HG02852 (cell line): Measurements from ENCODE around the gene IMMP2L.

Source experiments
- ATAC-seq: cut with Tn5 transposase; IDR thresholded peaks from one replicate; pipeline ENCODE4 v1.9.1; 2021; ENCODE audit warnings: mild to moderate bottlenecking, moderate library complexity; ENCODE audit not compliant: unreplicated experiment

Gene IMMP2L

DNA sequence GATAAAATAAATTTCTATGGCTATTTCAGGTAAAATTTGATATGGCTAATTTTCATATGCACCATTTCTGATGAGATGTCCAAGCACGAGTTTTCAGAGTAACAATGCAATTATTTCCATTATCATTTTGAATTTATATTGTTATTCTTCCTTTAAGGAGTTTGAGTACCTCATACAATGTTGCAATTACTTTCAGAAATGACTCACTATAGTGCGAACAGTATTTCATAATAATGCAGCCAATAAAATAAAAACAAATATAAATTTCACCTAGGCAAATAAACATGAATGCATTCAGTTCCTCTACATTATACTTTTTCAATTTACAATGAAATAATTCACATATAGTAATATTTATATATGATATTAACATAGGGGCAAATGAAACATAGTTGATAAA is 550.1 kb downstream of the IMMP2L start:
- ATAC-seq: no peak

DNA sequence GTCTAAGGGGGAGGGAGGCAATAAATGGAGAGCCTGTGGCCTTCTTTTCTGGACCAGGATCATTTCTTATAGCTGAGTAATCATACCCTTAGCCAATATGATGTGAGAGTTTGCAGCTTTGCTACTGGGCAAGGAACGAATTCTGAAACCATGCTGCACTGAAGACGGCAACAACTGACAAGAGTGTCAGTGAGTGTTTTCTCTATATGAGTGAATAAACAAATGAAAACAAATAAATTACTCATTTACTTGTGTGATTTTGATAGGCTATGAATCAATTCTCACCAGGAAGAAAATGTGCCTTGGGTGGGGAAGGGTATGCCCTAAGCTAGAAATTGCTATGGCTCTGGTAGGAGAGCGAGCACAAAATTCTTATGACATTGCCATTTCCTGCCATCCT is 550.8 kb downstream of the IMMP2L start:
- no peak for ATAC-seq

DNA sequence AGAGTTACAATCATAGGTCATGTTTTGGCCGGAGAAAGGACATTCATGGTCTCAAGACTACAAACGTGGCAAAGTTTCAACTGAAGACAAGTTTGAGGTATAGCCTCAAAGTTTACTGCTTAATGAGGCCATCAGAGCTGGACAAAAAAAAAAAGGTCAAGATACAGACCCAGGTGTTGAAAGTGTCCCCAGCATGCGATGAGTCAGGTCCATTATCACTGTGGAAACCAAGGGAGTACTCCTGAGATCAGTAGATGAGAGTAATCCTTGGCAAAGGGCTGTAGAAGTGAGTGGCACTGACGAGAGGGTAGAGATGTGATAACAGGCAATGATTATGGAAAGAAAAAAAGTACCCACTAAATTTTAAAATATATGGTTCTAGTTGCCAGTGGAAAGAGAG is 551.5 kb downstream of the IMMP2L start:
- ATAC-seq: no peak

DNA sequence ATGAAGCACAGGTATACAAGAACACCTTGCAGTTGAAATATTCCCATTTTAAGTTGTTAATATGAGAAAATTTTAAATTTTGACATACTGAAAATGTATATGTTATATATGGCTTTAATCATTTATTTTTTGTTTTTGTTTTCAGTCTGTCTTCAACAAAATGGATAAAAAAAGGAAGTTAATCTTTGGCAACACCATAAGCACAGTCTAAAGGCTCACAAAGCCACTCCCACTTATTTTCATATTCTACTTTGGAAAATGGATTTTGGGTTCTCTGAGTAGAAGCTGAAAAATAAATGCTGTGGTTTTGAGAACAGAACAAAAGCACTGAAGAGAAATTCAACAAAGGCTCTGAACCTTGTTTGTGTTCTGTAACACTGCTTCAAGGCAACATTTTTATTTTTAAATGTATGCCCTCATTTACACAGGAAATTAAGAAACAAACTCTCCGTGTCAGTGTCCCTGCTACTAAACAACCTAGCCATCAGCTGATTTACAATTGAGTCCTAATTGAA is 552.7 kb downstream of the IMMP2L start:
- ATAC-seq: no peak

DNA sequence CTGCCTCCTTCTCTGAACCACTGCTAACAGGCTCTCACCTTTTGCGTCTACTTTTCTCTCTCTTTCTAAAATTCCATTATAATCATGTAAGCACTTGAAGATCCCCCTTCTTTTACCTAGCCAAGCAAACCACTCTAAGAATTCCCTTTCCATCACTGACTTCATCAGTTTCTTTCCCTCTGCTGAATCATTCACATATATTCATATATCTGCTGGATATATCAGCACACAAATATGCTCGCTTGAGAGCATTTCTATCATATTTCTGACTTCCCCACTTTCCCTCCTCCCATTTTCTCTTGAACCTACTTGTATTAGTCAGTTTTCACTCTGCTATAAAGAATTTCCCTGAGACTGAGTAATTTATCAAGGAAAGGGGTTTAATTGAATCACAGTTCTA is 555.6 kb downstream of the IMMP2L start:
- ATAC-seq: no peak

DNA sequence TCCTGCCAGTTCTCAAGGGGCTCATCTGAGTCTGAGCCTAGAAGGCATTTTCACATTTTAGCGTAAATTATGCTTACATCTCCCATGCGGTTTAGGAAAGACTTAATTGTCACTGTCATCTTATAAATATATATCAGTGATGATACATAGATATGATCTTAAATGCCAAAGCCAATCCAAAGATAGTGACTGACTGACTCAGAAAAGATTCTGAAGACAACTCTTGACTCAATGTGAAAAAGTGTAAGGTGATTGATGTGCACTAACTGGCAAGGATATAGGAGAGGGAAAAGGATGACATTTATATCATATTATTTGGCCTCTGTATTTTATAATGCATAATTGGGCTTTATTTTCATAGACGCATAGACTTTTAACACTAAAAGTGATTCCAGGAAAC is 556.3 kb downstream of the IMMP2L start:
- ATAC-seq: no peak

DNA sequence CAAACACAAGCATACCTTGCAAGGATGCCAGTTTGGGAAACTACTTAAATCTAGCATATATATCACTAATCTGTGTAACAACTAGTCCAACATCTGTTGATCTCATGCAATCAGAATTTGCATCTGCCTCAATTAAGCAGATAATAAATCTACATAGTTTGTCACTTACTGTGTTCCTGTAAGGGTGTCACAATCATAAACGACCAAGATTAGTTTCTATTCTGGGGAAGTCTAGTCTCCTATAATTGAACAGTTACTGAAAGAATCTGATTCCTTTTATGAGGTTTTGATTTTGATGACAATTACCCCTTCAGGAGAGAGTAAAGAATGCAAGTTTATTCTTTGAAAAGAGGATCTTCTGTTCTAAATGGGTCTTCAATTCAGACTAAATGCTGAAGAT is 556.8 kb downstream of the IMMP2L start:
- ATAC-seq: no peak

DNA sequence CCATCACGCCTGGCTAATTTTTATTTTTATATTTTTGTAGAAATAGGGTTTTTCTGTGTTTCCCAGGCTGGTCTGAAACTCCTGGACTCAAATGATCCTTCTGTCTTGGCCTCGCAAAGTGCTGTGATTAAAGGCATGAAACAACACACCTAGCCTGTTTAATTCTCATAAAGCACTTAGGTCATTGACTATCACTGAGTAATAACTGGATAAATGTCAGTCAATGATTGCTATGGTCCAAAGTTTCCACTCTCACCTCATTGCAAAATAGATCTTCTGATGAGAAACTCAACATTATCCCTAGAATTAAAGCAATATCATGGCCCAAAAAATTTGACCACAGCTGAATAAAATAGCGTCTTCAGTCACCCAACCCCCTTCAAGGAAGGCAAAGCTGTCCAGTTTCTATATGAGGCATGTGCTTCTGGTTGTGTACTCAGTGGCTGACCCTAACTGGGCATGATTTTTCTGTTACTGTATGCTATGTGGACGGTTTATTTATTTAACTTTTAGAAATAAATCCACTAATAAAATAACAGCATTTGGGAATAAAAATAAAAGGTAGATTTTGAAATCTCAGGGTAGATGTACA is 557.9 kb downstream of the IMMP2L start:
- ATAC-seq: no peak

DNA sequence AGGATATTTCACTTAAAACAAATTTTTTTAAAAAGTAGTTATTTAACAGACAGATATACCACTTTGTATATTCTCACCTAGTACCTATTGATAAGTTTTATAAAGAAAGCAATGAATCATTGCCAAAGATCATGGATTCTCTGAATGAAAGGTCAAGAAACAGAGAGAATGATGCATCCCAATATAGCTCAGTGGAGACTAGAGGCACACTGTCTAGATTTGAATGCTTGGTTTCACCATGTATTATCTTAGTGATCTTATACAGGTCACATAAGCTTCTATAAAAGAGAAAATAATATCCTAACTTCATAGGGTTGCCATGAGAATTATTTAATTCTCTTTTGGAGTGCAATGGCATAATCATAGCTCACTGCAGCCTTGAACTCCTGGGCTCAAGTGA is 558.4 kb downstream of the IMMP2L start:
- ATAC-seq: no peak

DNA sequence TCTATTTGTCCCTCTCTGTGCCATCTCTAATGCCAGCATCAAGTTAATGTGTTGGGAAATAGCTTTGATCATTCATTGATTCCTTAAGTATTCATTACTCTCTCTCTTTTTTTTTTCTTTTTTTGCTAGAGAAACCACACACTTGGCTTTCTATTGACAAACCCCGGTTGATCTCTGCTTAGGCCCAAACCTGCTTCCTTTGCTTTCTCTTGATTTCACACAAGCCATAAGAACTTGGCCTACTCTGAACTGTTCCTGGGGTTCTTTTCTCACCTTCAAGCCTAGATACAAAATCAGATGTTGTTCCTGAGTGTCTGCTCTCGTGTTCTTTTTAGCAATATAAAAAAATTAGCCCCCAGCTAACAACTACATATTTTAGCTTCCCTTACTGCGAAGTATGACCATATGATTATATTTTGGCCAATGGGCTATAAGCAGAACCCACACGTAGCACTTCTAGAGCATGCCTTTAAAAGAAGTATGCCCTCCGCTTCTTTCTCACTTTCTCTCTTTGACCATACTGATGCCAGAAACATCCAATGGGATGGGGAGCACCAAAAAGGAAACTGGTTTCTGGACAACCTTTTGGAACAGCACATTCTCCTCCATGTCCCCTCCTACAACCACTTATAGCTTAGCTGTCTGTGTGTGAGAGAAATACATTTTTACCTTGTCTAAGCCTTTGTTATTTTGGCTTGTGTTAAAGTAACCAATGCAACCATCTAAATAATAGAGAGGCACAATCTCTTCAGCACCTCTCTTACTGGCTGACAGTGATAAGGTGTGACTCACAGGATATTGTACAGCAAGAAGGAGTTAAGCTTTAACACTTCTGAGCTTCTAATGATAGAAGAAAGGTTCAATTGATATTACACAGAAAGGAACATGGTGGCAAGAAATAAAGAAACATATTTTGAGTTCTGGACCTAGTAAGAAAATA is 568.0 kb downstream of the IMMP2L start:
- ATAC-seq: no peak

DNA sequence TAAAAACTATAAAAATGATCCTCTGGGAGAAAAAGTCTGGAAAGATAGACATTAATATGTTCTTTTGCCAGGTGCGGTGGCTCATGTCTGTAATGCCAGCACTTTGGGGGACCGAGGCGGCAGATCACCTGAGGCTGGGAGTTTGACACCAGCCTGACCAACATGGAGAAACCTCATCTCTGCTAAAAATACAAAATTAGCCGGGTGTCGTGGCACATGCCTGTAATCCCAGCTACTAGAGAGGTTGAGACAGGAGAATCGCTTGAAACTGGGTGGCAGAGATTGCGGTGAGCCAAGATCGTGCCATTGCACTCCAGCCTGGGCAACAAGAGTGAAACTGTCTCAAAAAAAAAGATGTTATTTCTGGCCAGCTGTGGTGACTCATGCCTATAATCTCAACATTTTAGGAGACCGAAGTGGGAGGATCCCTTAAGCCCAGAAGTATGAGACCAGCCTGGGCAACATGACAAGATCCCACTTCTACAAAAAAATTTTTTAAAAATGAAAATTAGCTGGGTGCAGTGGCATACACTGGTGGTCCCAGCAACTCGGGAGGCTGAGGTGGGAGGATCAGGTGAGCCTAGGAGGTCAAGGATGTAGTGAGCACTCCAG is 573.3 kb downstream of the IMMP2L start:
- no peak for ATAC-seq

DNA sequence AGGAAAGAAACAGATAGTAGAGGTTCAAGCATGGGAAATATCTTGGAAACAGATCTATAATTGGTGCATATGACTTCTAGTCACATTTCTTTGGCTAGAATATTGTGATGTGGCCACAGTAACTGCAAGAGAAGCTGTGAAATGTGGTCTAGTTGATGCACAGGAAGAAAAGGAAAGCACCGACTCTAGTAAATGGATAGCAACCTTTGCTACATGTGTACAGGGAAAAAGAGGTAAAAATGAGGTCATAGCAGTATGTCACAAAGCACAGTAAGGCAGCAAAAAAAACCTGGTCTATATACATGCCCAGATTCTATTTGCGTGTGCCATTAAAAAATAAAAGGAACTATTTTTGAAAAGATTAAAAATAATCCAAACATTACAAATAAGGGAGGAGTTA is 573.9 kb downstream of the IMMP2L start:
- no peak for ATAC-seq

DNA sequence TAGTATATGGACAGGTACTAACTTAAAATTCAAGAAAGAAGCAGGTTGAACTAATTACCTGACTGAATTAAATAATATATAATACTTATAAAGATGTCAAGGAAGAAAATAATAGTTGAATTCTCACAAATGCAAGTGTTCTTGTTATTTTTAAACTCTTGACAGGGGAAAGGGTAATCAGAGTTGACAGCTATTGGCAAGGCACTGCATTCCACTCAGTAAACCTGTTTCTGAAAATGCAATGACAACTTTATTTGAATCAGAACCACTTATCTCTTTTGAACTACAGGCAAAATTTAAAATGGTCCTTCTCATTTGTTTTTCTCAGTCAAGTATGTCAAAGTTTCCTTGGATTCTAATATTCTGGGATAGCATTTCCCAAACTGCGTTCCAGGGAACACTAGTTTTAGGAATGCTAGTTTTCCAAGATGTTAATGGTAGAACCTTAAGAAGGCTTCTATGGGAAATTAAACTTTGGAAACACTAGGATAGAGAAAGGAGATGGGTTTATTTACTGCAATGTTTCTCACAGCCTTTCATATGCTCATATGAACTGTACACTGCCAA is 575.1 kb downstream of the IMMP2L start:
- no peak for ATAC-seq

DNA sequence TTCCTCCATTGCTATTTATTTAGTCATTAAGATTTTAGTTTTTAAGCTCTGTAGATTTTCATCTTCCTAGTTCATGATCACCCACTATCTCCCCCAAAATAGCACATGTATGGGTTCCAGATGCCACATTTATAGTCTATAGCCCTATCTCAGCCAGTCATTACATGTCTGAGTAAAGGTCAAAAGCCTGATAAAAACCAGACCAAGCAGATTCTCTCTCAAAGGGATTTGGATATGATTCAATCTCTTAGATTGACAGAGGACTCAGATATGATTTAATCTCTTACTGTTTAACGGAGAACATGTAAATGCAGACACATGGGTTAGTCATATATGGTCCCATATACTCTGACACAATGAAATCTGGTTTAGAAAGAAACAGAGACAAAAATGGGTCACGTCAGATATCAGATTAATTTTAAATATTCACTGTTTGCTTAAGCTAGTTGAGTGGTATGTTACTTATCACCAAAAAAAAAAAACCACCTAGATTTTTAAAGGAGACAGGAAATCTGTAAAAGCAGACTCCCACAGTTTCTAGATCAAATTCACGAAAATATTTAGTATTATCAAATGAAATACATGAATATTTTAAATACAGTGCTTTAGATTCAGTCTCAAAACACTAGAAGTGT is 578.4 kb downstream of the IMMP2L start:
- ATAC-seq: no peak

DNA sequence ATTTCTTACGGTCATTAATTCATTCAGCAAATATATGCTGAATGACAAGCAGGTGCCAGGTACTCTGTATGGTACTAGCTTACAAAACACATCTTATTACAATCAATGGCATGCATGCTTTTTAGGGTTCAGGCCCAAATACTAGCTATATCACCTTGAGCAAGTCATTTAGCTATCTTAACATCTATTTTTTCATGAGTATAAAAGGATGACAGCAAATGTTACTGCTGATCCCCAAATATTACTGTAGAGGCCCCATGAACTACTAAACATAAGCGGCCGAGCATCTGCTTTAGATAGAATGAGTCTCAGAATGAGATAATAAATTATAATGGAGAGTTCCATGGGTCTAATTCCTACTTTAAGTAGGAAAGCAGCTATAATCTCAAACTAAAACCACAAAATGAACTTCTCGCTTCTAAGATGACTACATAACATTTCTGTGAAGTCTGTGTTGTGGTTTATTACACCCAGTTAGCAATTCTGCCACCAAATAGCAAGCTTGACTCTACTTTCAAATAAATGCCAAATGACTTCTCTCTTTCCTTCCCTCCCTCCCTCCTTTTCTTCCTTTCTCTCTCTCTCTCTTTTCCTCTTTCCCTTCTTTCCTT is 585.1 kb downstream of the IMMP2L start:
- no peak for ATAC-seq

DNA sequence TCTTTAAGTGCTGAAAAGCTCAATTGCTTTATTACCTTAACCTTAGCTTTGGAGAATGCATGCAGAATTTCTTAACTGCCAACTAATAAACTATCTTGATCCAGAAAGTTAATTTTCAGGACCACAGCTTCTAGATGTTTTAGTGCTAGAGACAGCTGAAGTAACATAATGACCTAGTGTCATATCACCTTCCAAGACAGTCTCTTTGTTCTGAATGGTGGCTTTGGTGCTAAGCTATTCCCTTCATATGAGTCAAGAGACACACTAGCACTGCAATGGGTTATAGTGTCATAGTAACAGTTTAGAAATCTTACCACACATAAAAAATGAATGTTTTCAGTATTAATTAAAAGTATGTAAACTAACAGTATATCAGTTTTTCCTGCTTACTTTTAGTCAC is 586.8 kb downstream of the IMMP2L start:
- ATAC-seq: no peak

DNA sequence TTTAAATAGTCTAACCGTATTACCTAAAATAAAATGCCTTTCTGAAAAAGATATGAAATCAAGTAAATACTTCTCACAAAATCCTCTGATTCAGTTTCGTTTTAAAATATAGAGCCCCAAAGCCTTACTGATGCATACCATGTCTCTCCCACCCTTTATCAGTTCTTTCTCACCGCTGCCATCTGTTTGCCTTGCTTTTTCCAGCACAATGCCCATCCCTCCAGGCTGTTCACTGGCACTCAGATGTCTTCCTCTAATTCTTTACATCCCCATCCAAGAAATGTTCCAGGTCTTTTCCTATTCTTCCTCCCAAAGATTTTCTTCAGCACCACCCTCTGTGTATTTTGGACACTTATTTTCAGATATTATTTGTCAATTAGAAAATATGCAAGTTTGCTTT is 587.9 kb downstream of the IMMP2L start:
- no peak for ATAC-seq

DNA sequence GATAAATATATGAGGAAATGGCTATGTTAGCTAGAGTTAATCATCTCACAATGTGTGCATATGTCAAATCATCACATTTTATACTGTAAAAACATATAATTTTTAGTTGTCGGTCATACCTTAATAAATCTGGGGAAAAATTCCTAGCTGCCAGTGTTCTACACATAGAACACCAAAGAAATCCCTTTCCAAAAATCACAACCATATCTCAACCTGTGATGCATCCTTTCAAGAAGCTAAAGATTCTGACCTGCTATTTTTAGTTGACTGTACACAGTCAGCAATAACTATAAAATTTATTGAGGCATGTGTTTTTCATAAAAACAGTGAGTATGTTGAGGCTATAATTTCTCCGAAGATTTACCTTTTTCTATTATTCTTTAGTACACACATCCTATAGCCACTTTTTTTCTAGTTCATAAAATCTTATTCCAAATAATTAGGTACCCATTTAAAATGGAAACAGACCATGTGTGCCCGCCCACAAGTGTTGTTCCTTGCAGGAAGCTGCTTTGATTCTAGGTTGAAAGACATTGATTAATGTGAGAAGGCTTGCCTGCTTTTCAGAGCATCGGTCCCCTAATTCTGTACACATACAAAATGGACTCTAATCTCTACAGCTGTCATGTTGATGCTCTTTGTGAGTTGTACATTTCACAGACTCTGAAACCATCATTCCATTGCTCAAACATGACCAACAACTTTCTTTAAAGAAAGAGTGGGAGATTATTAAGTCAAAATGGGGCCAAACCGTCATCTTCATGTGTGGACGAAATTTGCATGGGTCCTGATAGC is 588.9 kb downstream of the IMMP2L start:
- ATAC-seq: no peak

DNA sequence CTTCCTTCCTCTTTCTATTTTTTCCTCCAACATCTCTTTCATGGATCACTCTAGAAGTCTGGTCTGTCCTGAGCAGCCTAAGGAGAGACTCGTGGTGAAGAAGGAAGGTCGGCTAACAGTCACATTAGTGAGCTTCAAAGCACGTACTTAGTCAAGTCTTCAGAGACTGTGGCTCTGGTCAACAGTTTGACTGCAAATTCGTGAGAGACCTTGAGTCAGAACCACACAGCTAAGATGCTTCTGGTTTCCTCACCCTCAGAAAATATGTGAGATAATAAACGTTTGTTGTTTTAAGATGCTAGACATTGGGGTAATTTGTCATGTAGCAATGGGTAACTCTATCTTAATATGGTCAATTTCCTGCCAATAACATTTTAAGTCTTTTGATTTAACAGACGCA is 597.5 kb downstream of the IMMP2L start:
- no peak for ATAC-seq

DNA sequence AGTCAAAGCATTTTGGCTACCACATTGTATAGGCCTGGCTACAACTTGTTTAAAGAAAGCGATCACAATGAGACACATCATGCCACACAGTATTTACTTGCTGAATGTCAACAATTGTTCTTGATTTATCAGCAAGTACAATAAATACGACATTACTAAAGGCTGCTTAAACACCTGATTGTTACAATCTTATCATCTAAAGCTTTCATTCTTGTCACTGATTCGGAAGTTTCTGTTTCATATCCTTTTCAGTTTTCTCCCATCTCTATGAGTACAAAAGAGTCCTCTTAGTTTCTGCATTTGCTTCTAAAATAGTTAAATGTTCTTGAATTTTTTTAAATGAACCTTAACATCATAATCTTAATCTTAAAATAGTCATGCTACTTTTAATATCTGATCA is 599.5 kb downstream of the IMMP2L start:
- ATAC-seq: no peak
